ENCODE data around the gene ABCC6. TPM values are rescaled to one million over a fixed set of nuclear protein-coding genes. Genes with fewer than 3 reads are reported as not detected.
A peak's percentile ranks its signal among the peaks of the same experiment; 100 is the strongest.
"Not testable (repeated sequence)": the region's sequence is repeated elsewhere in the genome, so short reads cannot be mapped to it uniquely, and the experiment has no call there.

The ABCC6 gene
- total RNA-seq, 1 donor: 2.6 TPM

DNA sequence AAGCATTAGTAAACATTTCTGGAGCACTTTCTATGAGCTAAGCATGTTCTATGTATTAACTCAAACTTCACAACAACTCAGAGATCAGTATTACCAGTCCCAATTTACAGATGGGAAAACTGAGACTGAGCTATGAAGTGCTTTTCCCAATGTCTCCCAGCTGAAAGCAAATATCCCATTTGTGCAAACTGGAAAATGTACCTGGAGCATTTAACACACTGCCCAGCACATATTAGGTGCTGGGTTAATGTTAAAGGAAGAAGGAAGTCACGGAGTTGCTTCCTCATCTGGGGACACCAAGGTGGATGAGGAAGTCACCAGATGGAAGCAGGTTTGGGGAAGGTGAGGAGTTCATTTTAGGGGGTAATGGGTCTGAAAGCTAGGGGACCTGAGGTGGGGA is 66.1 kb downstream of the ABCC6 start:
- TF ChIP-seq, protein P1, sequence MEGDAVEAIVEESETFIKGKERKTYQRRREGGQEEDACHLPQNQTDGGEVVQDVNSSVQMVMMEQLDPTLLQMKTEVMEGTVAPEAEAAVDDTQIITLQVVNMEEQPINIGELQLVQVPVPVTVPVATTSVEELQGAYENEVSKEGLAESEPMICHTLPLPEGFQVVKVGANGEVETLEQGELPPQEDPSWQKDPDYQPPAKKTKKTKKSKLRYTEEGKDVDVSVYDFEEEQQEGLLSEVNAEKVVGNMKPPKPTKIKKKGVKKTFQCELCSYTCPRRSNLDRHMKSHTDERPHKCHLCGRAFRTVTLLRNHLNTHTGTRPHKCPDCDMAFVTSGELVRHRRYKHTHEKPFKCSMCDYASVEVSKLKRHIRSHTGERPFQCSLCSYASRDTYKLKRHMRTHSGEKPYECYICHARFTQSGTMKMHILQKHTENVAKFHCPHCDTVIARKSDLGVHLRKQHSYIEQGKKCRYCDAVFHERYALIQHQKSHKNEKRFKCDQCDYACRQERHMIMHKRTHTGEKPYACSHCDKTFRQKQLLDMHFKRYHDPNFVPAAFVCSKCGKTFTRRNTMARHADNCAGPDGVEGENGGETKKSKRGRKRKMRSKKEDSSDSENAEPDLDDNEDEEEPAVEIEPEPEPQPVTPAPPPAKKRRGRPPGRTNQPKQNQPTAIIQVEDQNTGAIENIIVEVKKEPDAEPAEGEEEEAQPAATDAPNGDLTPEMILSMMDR (IDR thresholded peaks at IDR 0.05; ENCODE audit: insufficient read depth, low read depth, low read length): no peak
- H3K4me3 ChIP-seq (ENCODE audit: low read depth, low read length): no peak overlapping the region
- DNase-seq (ENCODE audit: low read depth): no peak

DNA sequence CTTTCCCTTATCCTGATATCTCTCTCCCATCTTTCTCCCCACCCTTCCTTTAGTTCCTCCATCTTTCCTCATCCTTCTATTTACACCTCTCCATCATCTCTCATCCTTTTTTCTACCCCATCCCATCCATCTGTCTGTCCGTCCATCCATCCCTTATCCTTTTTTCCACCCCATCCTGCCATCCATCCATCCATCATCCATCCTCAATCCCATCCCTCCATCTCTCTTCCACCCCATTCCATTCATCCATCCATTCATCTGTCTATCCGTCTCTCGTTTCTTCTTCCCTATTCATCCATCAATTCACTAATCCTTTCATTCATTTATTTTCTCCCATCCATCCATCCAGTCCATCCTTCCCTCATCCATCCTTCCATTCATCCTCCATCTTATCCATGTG is 68.1 kb downstream of the ABCC6 start:
- DNase-seq (ENCODE audit: low read depth): no peak
- TF ChIP-seq, protein P1 (IDR thresholded peaks at IDR 0.05; ENCODE audit: insufficient read depth, low read depth, low read length): no peak
- no peak overlapping the region for H3K4me3 ChIP-seq (ENCODE audit: low read depth, low read length)

- H3K4me3 ChIP-seq (ENCODE audit: low read depth, low read length): no peak overlapping the region
- TF ChIP-seq, protein P1 (IDR thresholded peaks at IDR 0.05; ENCODE audit: insufficient read depth, low read depth, low read length): no peak
- no peak for DNase-seq (ENCODE audit: low read depth)
Observed at GRCh38 chr16:16154281-16154951, 68.9 kb downstream of the ABCC6 start.

- H3K4me3 ChIP-seq (ENCODE audit: low read depth, low read length); DNase-seq (ENCODE audit: low read depth): not testable (repeated sequence)
Observed at GRCh38 chr16:16153000-16153399, 70.3 kb downstream of the ABCC6 start.

DNA sequence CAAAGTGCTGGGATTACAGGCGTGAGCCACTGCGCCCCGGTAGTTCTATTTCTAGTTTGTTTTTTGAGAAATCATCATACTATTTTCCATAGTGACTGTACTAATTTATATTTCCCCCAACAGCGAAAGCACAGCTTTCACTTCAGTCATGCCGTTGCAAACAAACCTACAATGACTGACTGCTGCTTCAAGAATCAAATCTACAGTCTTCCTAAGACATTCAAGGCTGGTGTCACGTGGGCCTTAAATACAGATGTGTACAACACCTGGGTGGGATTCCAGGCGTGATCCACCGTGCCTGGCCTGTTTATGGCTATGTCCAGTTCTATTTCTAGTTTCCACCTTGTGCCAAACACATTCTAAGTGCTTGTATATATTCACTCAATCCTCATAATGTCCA is 72.0 kb downstream of the ABCC6 start:
- no peak overlapping the region for H3K4me3 ChIP-seq (ENCODE audit: low read depth, low read length)
- TF ChIP-seq, protein P1 (IDR thresholded peaks at IDR 0.05; ENCODE audit: insufficient read depth, low read depth, low read length): no peak
- DNase-seq (ENCODE audit: low read depth): no peak

GRCh38 chr16:16150878-16151152 is 72.5 kb downstream of the ABCC6 start:
- TF ChIP-seq, protein P1 (IDR thresholded peaks at IDR 0.05; ENCODE audit: insufficient read depth, low read depth, low read length): no peak

DNA sequence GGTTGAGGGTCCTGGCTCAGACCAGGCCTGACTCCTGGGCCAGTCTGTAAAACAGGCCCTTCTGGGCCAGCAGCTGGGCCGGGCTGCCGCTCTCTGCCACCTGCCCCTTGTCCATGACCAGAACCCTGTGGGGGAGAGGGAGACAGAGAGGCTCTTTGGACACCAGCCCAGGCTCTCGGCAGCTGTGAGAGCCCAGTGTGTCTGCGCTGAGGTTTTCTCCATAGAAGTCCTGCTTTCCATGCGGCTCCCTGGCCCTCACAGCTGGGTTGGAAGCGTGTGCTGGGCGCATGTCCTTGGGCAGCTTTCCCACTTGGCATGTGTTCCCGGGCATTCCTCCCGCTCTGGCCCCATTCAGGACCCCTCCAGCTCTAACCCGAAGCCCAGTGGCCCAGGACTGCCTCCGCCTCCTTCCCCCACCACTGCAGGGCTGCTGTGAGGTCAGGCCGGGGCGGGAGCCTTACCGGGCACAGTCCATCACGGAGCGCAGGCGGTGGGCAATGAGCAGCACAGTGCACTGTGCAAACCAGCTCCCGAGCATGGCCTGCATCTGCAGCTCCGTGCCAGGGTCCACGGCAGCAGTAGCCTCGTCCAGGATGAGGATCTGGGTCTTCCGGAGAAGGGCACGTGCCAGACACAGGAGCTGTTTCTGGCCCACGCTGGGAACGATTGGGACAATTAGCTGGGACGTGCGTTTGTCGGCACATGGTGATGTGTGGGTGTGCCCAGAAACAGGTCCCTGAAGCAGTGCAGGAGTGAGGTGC is 73.0 kb downstream of the ABCC6 start:
- DNase-seq (ENCODE audit: low read depth): peak; percentile 34
- H3K4me3 ChIP-seq (ENCODE audit: low read depth, low read length): no peak overlapping the region
- TF ChIP-seq, protein P1 (IDR thresholded peaks at IDR 0.05; ENCODE audit: insufficient read depth, low read depth, low read length): no peak

More at GRCh38 chr16:16150878-16151152, 72.5 kb downstream of the ABCC6 start:
- H3K4me3 ChIP-seq (ENCODE audit: low read depth, low read length): no peak overlapping the region
- no peak for DNase-seq (ENCODE audit: low read depth)

Data from fibroblast of villous mesenchyme (primary cell).